Measurements from ENCODE around the gene HIRIP3. TPM values are rescaled to one million over a fixed set of nuclear protein-coding genes. Genes with fewer than 3 reads are reported as not detected.
A peak's percentile ranks its signal among the peaks of the same experiment; 100 is the strongest.

The HIRIP3 gene
- total RNA-seq, 1 donor from 2014 or later = 11.1 TPM

DNA sequence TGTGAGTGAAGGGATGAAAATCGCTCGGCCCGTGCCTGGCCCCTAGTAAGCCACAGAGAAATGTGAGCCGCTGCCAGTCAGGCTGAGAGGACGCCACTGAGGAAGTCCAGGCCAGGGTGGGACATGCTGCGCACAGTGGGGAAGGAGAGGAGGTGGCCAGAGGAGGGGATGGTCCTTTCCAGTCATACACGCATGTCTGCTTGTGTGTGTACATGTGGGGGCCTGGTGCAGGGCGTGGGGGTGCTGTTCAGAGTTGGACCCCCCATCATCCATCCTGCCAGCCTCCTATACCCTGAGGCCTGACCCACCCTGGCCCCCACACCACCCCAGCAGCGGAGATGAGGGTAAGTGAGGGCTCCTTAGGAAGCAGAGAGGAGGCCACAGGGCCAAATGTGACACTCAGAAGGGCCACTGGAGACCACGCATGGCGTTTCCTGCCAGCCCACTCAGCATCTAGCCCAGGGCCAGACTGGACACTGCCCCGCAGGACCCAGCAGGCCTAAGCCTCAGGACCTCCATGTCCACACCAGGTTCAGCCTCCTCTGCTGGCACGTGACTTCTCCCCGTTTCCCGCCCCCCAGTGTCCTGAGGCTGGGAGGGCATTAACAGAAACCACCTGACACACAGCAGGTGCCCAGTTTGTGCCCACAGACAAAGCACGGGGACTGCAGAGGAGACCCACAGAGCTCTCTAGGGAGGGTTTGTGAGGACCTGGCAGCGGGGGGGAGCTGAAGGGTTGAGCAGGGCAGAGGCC lies 8.4 kb upstream of the HIRIP3 start:
- intact Hi-C loops (cut with DNase I) = loop anchor here (10.0 kb wide), 2 partner anchors 79 to 149 kb away; partner anchors contain the start of gene KCTD13
- no peak for DNase-seq (ENCODE audit: low spot score)
- no peak for ATAC-seq

DNA sequence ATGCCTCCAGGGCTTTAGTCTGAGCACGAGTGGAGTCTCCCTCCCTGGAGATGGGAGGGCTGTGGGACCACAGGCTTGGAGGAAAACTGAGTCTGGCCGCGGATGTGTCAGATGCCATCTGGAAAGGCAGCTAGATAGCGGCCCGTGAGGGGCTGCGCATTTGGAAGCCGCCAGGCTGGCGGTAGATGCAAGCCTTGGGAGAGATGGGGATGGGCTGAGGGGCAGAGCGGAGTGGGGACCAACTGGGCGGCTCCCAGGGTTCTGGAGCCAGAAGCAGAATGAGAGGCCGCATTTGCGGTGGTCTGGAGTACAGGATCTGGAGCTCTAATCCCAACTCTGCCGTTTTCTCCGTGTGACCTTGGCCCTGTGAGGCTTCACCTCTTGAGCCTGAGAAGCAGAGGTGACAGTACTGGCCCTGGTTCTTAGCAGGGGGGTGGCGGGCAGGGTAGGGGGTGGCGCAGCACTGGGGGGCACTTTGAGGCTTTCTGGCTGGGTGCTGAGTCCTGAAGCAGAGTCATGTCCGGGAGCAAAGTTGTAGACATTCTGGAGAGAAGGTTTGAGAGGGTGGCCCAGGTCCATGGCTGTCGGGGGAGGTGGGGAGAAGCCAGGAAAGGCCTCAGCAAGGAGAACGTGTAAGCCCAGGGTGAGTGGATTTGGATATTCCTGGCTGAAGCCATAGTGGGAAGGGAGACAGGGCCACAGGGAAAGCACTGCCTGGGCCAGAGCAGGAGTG lies 7.4 kb upstream of the HIRIP3 start:
- intact Hi-C loops (cut with DNase I) = loop anchor here (10.0 kb wide), 2 partner anchors 78 to 148 kb away; partner anchors contain the start of gene KCTD13

DNA sequence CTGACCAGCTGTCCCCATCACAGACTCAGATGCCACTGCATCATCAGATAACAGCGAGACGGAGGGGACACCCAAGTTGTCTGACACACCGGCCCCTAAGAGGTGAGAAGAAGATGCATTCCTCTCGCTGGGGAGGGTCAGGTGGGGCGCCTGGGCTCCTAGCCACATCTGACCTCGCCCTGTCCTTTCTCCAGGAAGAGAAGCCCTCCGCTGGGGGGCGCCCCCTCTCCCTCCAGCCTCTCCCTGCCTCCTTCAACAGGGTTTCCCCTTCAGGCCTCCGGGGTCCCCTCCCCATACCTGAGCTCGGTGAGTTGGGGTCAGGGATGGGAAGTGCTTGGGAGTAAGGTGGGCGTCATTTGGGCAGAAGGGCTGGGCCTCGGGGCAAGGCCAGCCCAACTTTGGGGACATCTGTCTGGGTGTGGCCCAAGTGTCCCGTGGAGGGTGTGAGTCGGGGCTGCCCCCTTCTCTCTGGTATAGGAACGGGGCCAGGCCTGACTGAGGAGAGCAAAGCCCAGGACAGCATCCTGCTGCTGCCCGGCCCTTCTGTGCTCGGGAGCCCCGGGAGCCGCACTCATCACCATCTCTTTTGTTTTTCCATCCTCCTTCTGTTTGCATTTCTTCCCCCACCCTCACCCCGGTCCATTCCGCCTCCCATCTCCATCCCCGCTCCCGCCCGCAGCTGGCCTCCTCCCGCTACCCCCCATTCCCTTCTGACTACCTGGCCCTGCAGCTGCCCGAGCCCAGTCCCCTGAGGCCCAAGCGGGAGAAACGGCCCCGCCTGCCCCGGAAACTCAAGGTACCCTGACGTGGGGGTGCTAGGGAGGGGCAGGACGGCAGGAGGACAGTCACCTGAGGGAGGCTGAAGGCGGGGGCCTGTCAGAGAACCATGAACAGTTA lies 5.6 kb upstream of the HIRIP3 start:
- no peak for ATAC-seq
- intact Hi-C loops (cut with DNase I) = loop anchor here (10.0 kb wide), 2 partner anchors 76 to 146 kb away; partner anchors contain the start of gene KCTD13
- no peak for DNase-seq (ENCODE audit: low spot score)

More for the DNA sequence above, 7.4 kb upstream of the HIRIP3 start:
- DNase-seq (ENCODE audit: low spot score) (no peak), ATAC-seq (no peak)

DNA sequence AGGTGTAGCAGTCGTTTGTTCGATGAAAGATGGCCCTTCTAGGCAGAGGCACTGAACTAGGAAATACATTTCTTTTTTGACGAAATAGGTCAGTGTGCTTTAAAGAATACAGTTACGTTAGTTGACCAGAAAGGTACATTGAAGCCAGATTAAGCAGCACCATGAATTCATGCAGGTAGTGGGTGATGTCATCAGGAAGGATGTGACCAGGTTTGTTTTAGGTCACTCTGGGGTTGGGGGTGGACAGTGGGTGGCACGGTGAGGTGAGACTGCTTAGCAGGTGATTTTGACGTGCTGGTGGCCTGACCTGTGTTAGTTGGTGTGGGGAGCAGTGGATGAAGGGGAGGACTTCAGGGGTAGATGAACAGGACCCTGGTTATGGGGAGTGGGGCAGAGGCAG lies 4.2 kb upstream of the HIRIP3 start:
- intact Hi-C loops (cut with DNase I) = loop anchor here (10.0 kb wide), 2 partner anchors 75 to 145 kb away; partner anchors contain the start of gene KCTD13
- no peak for DNase-seq (ENCODE audit: low spot score)

DNA sequence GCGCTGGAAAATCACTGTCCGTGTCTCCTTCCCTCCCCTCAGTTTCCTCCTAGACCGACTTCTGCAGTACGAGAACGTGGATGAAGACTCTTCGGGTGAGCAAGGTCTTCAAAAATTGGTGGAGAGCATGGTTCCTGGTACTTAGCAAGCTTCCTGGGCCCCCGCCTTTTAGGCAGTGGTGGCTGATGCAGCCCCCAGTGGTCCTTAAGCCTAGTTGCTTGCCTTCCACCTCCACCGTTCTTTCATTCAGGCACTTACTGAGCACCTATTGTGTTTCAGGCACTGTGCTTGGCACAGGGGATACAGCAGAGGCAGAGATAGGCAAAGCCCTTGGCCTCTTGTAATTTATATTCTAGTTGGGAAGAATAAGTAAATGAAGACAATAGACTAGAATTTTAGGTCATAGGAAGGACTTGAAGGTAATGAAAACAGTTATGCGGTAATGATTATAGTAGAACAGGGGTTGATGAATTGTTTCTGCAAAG lies 1.4 kb upstream of the HIRIP3 start:
- DNase-seq (ENCODE audit: low spot score) (no peak), ATAC-seq (no peak)
- intact Hi-C loops (cut with DNase I) = no loop called here

More for the DNA sequence above, 4.2 kb upstream of the HIRIP3 start:
- no peak for ATAC-seq

DNA sequence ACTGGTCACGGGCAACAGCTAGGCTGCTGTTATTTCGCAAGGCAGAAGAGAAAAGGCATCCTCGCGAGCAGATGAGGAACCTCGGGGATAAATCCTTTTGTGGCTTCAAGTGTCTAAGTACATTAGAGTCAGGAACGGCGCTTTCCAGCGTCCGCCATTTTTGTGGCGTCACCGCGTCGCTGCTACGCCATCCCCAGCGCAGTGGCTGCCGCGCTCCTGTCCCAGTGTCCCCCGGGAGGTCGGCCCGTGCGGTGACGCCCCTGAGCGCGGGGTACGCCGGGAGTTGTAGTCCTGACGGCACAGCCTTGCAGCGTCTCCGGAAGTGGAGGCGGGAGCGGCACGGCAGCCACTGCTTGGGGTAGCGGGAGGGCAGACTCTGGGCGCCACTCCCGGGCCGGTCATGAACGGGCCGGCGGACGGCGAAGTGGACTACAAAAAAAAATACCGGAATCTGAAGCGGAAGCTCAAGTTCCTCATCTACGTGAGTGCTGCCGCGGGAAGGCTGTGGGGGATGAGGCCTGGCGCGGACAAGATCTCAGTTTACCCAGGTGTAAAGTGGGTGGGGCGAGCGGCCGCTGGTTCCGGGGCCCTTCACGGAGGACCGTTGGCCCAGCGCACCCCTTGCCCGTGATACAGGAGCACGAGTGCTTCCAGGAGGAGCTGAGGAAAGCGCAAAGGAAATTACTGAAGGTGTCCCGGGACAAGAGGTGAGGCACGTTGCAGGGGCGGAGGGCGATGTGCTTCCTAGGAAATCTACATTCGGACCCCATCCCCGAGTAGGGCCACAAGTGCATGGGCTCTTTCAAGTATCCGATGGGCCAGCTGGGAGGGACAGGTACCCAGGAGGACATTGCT lies 721 bp upstream of the HIRIP3 start, which contains the start of gene INO80E:
TSS of gene INO80E (plus strand) at position 331 of the 855 bp plus-strand sequence. CDS start at position 401, 70 bp downstream.
- ATAC-seq (peak; percentile 99), DNase-seq (ENCODE audit: low spot score) (peak; percentile 99)
- intact Hi-C loops (cut with DNase I) = no loop called here

DNA sequence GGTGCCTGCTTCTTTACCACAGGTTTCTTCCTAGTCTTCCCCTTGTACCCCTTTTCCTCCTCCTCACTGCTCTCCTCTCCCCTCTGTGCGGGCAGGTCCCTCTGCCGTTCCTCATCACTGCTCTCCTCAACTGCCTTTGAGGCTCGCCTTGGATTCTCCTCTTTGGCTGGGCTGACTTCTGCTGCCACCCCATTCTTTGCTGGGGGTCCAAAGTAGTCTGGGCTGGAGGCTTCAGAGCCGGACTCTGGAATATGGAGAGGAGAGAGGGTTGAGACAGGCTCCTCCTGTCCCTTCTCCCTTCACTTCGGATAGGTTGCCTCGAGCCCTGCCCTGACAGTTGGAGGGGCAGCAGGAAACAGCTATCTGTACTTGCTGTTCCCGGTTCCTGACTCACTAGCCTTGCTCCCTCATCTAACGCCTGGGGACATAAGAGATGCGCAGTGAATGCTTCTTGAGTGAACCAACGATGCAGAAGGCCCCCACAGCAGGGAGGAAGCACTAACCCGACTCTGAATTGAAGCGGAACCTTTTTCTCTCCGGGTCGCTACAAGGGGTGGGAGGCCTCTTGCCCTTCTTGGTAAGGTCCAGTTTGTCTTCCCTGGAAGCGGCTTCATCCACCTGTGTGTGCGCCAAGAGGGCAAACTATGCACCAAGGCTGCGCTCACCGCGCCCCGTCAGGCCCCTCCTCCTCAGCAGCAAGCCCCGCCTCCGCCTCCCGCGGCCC lies 655 bp downstream of the HIRIP3 start:
- peak; percentile 77 for DNase-seq (ENCODE audit: low spot score)
- ATAC-seq = peak; percentile 43
- intact Hi-C loops (cut with DNase I) = no loop called here

DNA sequence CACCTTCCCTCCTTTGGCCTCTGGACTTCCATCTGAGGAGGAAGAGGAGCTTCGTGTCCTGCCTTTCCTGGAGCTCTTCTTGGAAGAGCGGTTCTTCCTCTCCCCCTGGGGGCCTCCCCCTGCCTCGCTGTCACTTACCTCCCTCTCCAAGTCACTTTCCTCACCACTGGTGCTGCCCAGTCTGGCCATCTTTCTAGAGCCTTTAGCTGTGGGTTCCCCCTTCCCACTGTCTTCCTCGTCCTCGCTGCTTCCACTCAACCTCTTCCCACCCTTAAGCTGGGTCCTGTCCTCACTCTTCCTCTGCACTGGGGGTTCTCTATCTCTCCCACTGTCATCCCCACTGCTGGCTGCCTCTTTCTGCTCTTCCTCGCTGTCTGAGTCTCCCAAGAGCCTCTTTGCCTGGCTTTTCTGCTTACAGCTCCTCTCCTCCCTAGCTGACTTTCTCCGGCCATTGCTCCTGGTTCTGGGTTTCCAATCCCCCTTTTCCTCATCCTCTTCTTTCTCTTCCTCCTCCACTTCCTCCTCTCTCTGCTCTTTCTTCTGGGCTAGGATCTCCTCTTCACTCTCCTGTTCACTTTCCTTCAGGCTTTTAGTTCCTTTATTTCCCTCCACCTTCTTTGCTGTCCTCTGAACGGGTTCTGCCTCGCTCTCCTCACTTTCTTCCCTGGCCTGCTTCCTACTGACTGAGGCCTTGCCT lies 1.4 kb downstream of the HIRIP3 start:
- intact Hi-C loops (cut with DNase I) = no loop called here
- no peak for DNase-seq (ENCODE audit: low spot score)
- no peak for ATAC-seq

DNA sequence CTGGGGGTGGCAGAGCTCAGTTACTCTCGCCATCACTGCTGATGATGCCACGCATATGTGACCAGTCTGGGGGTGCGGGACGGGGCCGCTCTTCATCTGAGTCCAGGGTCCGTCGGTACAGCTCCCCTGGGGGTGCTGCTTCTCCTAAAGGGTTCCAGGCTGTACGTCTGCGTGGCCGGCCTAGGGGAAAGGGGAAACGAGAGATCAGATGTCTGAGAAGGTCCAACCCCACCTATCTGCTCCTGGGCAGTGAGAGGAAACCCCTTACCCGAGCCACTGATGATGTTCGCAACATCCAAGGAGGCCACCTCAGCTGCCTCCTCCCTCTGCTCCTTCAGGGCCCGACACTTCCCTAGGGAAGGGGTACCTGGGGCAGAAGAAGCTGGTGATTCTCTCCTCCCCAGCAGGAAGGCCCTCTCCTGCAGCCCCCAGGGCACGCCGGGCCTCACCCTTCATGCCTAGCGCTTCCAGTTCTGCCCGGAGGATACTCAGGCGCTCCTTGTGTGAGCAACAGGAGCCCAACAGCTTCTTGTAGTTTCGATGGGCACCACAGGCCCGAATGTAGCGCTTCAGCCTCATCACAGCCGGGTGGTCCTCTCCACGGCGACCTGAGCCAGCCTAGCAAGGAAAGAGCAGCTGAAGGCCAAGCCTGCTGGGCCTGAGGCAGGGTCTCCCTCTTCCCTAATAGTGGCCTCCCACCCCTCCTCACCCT lies 2.1 kb downstream of the HIRIP3 start:
- intact Hi-C loops (cut with DNase I) = no loop called here

DNA sequence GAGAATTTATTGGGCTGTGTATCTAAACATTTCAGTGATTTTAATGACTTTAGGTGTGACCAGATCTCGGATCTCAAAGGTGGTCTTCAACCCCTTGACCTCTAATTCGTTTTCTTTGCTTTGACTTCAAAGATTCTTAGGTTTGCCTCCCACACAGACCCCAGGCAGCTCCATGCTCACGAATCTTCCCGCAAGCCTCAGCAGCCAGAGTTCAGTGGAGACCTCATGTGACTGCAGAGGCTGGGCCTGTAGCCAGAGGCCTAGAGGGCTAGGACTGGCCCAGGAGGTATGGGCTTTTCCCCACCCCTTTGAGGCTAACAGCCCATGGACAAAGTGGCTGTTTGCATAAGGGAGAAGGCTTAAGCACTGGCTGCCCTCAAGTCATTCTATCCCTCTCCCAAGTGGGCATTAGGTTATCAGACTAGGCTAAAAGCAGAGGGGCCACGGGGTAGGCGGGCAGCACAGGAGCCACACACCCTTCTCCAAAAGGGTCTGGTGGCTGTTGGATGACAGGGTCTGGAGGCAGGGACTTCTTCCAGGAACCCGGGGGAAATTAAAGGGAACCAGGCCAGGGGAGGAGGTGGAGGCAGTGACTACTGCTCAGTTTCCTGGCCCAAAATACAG lies 3.0 kb downstream of the HIRIP3 start:
- DNase-seq (ENCODE audit: low spot score) (no peak), ATAC-seq (no peak)
- intact Hi-C loops (cut with DNase I) = no loop called here

More for the DNA sequence above, 2.1 kb downstream of the HIRIP3 start:
- no peak for ATAC-seq
- DNase-seq (ENCODE audit: low spot score) = no peak

DNA sequence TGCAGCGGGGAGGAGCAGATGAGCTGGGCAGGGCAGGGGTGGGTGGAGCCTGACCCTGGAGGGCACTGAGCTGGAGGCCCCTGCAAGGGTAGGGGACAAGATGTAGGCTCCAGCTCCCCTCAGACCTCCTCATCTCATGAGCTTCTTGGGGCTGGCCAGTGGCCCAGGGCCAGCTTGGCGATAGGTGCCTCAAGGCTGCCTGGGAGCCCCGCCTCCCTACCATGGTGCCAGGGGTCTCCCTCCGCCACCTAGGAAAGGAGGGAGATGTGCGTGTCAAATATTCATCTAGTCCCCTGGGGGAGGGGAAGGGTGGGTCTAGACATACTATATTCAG lies 3.9 kb downstream of the HIRIP3 start:
- ATAC-seq (no peak), DNase-seq (ENCODE audit: low spot score) (no peak)
- intact Hi-C loops (cut with DNase I) = no loop called here

DNA sequence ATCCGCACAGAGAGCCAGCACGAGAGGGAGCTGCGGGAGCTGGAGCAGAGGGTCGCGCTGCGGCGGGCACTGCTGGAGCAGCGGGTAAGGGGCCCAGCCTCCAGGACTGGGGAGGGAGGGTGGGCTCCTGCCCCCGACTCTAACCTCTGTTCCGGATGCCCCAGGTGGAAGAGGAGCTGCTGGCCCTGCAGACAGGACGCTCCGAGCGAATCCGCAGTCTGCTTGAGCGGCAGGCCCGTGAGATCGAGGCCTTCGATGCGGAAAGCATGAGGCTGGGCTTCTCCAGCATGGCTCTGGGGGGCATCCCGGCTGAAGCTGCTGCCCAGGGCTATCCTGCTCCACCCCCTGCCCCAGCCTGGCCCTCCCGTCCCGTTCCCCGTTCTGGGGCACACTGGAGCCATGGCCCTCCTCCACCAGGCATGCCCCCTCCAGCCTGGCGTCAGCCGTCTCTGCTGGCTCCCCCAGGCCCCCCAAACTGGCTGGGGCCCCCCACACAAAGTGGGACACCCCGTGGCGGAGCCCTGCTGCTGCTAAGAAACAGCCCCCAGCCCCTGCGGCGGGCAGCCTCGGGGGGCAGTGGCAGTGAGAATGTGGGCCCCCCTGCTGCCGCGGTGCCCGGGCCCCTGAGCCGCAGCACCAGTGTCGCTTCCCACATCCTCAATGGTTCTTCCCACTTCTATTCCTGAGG lies 4.4 kb downstream of the HIRIP3 start:
- no peak for DNase-seq (ENCODE audit: low spot score)
- intact Hi-C loops (cut with DNase I) = no loop called here
- no peak for ATAC-seq

DNA sequence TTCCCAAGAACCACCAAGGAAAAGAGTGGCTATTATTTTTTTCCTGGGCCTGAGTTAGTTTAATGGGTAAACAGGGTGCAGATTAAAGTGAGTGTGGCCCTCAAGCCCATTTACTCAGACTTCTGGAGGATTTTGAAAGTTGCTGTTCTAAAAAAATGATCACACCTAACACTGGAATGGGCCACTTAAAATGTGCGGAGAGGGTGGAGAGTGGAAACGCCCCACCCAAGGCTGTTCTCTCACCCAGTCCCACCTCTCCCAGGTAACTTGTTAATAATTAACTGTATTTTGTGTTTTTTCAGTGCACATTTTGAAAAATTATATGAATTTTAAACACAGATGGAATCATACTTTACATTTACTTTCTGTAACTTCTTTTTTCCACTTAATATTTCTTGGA lies 5.4 kb downstream of the HIRIP3 start:
- intact Hi-C loops (cut with DNase I) = no loop called here
- no peak for ATAC-seq
- no peak for DNase-seq (ENCODE audit: low spot score)

DNA sequence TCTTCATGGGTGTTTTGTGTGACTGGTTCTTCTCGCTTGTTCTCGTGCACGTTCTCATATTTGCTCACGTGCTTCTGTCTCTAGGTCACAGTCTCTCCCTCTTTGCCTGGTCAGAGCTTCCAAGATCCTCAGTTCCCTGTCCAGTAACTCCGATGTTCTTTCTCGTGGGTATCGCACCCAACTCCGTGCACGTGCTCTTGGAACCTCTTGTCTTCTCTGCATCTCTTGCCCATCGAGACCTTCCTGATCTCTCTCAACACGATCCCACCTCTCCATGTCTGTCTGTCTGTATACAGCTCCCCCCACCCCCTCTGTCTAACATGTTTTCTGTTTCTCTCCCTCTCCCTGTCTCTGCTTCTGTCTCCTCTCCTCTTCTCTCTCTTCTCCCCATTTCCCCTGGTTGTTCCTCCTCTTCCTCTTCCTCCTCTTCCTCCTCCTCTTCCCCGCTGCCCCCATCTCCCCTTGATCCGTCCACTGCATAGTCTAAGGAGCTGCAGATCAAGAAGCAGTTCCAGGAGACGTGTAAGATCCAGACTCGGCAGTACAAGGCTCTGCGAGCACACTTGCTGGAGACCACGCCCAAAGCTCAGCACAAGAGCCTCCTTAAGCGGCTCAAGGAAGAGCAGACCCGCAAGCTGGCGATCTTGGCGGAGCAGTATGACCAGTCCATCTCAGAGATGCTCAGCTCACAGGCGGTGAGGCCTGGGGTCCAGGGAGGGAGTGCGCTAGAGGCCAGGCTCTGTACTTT lies 6.1 kb downstream of the HIRIP3 start:
- intact Hi-C loops (cut with DNase I) = no loop called here
- ATAC-seq (no peak), DNase-seq (ENCODE audit: low spot score) (no peak)

Measured in sciatic nerve (tissue), 2 donors.